Psoas muscle (tissue), 8 donors: Measurements from ENCODE around the gene BTD. TPM values are rescaled to one million over a fixed set of nuclear protein-coding genes. Genes with fewer than 3 reads are reported as not detected.

Source experiments
- ATAC-seq, 4 donors: fragments of 200-7000 bp; cut with Tn5 transposase; one replicate each; pipeline ENCODE4 v1.9.1; 2020; ENCODE audit warnings: moderate library complexity in 3 of 4, mild to moderate bottlenecking in 2 of 4
- DNase-seq, 2 donors: peaks; one replicate each; pipeline ENCODE4 v3.0.0-alpha.2; 2020
- H3K27ac ChIP-seq: fragments of 200-600 bp; one replicate; pipeline ENCODE4 v1.8.0; 2022
- H3K27me3 ChIP-seq, 3 donors: fragments of 200-600 bp in 1 of 3; one replicate each; pipeline versions ENCODE4 v1.6.1 to v1.8.0; 2013 to 2022; ENCODE audit warnings: low read length in 2 of 3, mild to moderate bottlenecking in 2 of 3, moderate library complexity in 1 of 3; ENCODE audit not compliant: insufficient read depth in 3 of 3
- H3K36me3 ChIP-seq, 2 donors: fragments of 200-600 bp in 1 of 2; one replicate each; pipeline versions ENCODE4 v1.6.1 to v1.8.0; 2013 to 2022; ENCODE audit warnings: low read depth in 1 of 2, mild to moderate bottlenecking in 1 of 2, moderate library complexity in 1 of 2; ENCODE audit not compliant: insufficient read depth in 1 of 2
- H3K4me1 ChIP-seq: fragments of 200-600 bp; one replicate; pipeline ENCODE4 v1.8.0; 2022
- H3K4me3 ChIP-seq: fragments of 200-600 bp; one replicate; pipeline ENCODE4 v1.8.0; 2022; ENCODE audit warnings: mild to moderate bottlenecking
- H3K9me3 ChIP-seq: fragments of 200-600 bp; one replicate; pipeline ENCODE4 v1.8.0; 2022
- CTCF ChIP-seq: fragments of 200-600 bp; IDR thresholded peaks from one replicate; pipeline ENCODE4 v1.8.0; 2022; ENCODE audit warnings: antibody characterized with exemption
- WGBS, 3 donors: extraction: QIAGEN DNeasy Blood & Tissue Kit; methylation state at CpG; one replicate each; pipeline versions ENCODE4 v1.1.6 to v1.1.7; 2013; 5-methylcytosine and 5-hydroxymethylcytosine counted together
- intact Hi-C, 2 donors: fragments of 100-400 bp; cut with DNase I; formaldehyde crosslinking; loops; one replicate each; pipeline versions ENCODE4 v1.11.0 to v1.14.2; 2022
- polyA plus RNA-seq, 3 donors: library from polyadenylated mRNA; stranded (reverse); fragments of 200-250 nt; gene quantifications; one replicate each; pipeline ENCODE4 v1.2.3, GENCODE V29; 2013
- total RNA-seq, 4 donors: library from RNA; stranded (reverse); fragmentation: NEBNext Ultra II Directional in 2 of 4; extraction: Animal tissue kit (Norgen Biotek cat#: 25700) in 2 of 4; gene quantifications; one replicate each; pipeline versions ENCODE4 v1.2.1 to v1.2.4, GENCODE V29; 2021 to 2023
- donor health status: healthy with polysubstance abuse.
- donor health status: DM: no; HTN: no; CAD: no; lungs with moderate emphysema.
- donor health status: Bipolar disorder and iron deficiency.
- donor health status: healthy.
- donor health status: DM: yes; HTN: yes; CAD: no.
- donor health status: DM: no; HTN: no; CAD: no.
- donor health status: DM: no; HTN: no; CAD: no.
- donor health status: DM: yes; HTN: yes; CAD: no.

Gene BTD
- total and polyA plus RNA-seq, 7 donors, result 6.3 to 15.2 (median 9.8) TPM

GRCh38 chr3:15645246-15645645 lies 43.7 kb downstream of the BTD start:
- intact Hi-C loops, result no loop called here
- H3K4me1 ChIP-seq, result peaks cover 41% of the 10 kb centered on the region
- WGBS, 3 donors, result 90 to 93% (median 92%) methylated on average over 6 of the region's 6 CpGs

GRCh38 chr3:15645740-15646501 lies 44.4 kb downstream of the BTD start:
- 30 to 37% (median 32%) methylated on average over 18 of the region's 18 CpGs for WGBS, 3 donors
- intact Hi-C loops, result no loop called here
- peak; percentile 83 to 90 (median 86) for ATAC-seq
- peak overlapping the region; percentile 21 for H3K4me3 ChIP-seq
- H3K9me3 ChIP-seq, result no peaks in the 10 kb centered on the region
- H3K27ac ChIP-seq, result peak overlapping the region; percentile 93
- no peaks in the 10 kb centered on the region for H3K27me3 ChIP-seq
- H3K4me1 ChIP-seq, result peaks cover 37% of the 10 kb centered on the region
- peak; percentile 82 to 90 for DNase-seq
- TF ChIP-seq CTCF, result no peak
- H3K36me3 ChIP-seq, result peaks cover 0 to 4% of the 10 kb centered on the region in 2 donors

More at GRCh38 chr3:15645246-15645645, 43.7 kb downstream of the BTD start:
- ATAC-seq (no peak), DNase-seq (no peak)
- H3K4me3 ChIP-seq, result peak overlapping the region; percentile 21
- no peaks in the 10 kb centered on the region for H3K9me3 ChIP-seq
- no peaks in the 10 kb centered on the region for H3K27me3 ChIP-seq
- H3K36me3 ChIP-seq, result peaks cover 0 to 4% of the 10 kb centered on the region in 2 donors
- no peak for TF ChIP-seq CTCF
- peak overlapping the region; percentile 93 for H3K27ac ChIP-seq

GRCh38 chr3:15646851-15647511 lies 45.4 kb downstream of the BTD start:
- WGBS, 3 donors, result 12 to 30% (median 26%) methylated on average over 13 of the region's 13 CpGs
- peak; percentile 67 to 81 for DNase-seq
- ATAC-seq, result peak; percentile 62 to 77 (median 74)
- H3K36me3 ChIP-seq, result peaks cover 0 to 4% of the 10 kb centered on the region in 2 donors
- intact Hi-C loops, result no loop called here
- H3K27me3 ChIP-seq, result no peaks in the 10 kb centered on the region
- peak overlapping the region; percentile 30 for H3K4me3 ChIP-seq
- TF ChIP-seq CTCF, result no peak
- peak overlapping the region; percentile 93 for H3K27ac ChIP-seq
- no peaks in the 10 kb centered on the region for H3K9me3 ChIP-seq
- peaks cover 32% of the 10 kb centered on the region for H3K4me1 ChIP-seq

GRCh38 chr3:15647611-15648167 lies 46.1 kb downstream of the BTD start:
- Histone ChIP-seq H3K36me3 (no peaks in the 10 kb centered on the region), H3K4me3 (peak overlapping the region; percentile 30), H3K27ac (peak overlapping the region; percentile 93), H3K9me3 (no peaks in the 10 kb centered on the region), H3K4me1 (peaks cover 32% of the 10 kb centered on the region), H3K27me3 (no peaks in the 10 kb centered on the region)
- WGBS, 3 donors, result 31 to 47% (median 34%) methylated on average over 4 of the region's 4 CpGs
- TF ChIP-seq CTCF, result no peak
- ATAC-seq, result peak in 1 of 4 donors; percentile 40
- no peak for DNase-seq
- intact Hi-C loops, result no loop called here
